OCI-LY3 (cell line): Measurements from ENCODE around the gene ACTL6B.

Experiments
- H2AFZ ChIP-seq: fragments of 200-600, 300-600 bp; shearing (Covaris generic); 2 replicates; pipeline ENCODE4 v1.6.0; 2014; ENCODE audit warnings: antibody characterized with exemption, low read depth, low read length
- H3K27ac ChIP-seq: fragments of 200-600, 300-600 bp; sonication (generic); 2 replicates; pipeline ENCODE4 v1.5.1; 2014; ENCODE audit warnings: mild to moderate bottlenecking, low read length, moderate library complexity, mixed read lengths
- H3K27me3 ChIP-seq: fragments of 200-600, 300-600 bp; sonication (generic); 2 replicates; pipeline ENCODE4 v1.6.1; 2014; ENCODE audit warnings: low read depth, low read length, mixed read lengths
- H3K36me3 ChIP-seq: fragments of 200-600, 300-600 bp; sonication (generic); replicated peaks from 2 replicates; pipeline ENCODE3; 2014; ENCODE audit warnings: low read depth, low read length, mixed read lengths
- H3K4me1 ChIP-seq: fragments of 300-600, 200-600 bp; sonication (generic); 2 replicates; pipeline ENCODE4 v1.6.1; 2014; ENCODE audit warnings: low read length, mixed read lengths
- H3K4me2 ChIP-seq: fragments of 200-600, 300-600 bp; sonication (generic); 2 replicates; pipeline ENCODE4 v1.6.1; 2014; ENCODE audit warnings: low read length, mixed read lengths
- H3K4me3 ChIP-seq: fragments of 300-600, 200-600 bp; sonication (generic); 2 replicates; pipeline ENCODE4 v1.5.1; 2014; ENCODE audit warnings: antibody characterized with exemption, mild to moderate bottlenecking, low read length, moderate library complexity
- H3K79me2 ChIP-seq: fragments of 300-600, 200-600 bp; shearing (Covaris generic); 2 replicates; pipeline ENCODE4 v1.6.1; 2014; ENCODE audit warnings: mild to moderate bottlenecking, low read length, mixed read lengths
- H3K9ac ChIP-seq: fragments of 300-600, 200-600 bp; shearing (Covaris generic); 2 replicates; pipeline ENCODE4 v1.6.0; 2014; ENCODE audit warnings: mild to moderate bottlenecking, low read length, moderate library complexity
- H3K9me3 ChIP-seq: fragments of 200-600, 300-600 bp; shearing (Covaris generic); 2 replicates; pipeline ENCODE4 v1.6.1; 2014; ENCODE audit warnings: low read length, mixed read lengths; ENCODE audit not compliant: insufficient read depth
- H4K20me1 ChIP-seq: fragments of 200-600, 300-600 bp; sonication (generic); 2 replicates; pipeline ENCODE4 v1.6.1; 2016; ENCODE audit warnings: low read length, mixed read lengths; ENCODE audit not compliant: insufficient read depth
- EZH2phosphoT487 ChIP-seq: fragments of 200-600 bp; shearing (Covaris generic); IDR thresholded peaks from 2 replicates; pipeline ENCODE4 v1.6.1; 2018; ENCODE audit warnings: antibody characterized with exemption, mixed run types, low read depth
- TF ChIP-seq, protein P1 (sequence below): fragments of 200-600, 300-600 bp; sonication (generic); IDR thresholded peaks from 2 replicates; pipeline ENCODE4 v1.5.1; 2014; ENCODE audit warnings: antibody characterized with exemption, low read length, low read depth

ACTL6B gene

GRCh38 chr7:100598425-100598824 lies 57.8 kb downstream of the ACTL6B start:
- H3K4me3 ChIP-seq: no peak overlapping the region
- TF ChIP-seq, protein P1, sequence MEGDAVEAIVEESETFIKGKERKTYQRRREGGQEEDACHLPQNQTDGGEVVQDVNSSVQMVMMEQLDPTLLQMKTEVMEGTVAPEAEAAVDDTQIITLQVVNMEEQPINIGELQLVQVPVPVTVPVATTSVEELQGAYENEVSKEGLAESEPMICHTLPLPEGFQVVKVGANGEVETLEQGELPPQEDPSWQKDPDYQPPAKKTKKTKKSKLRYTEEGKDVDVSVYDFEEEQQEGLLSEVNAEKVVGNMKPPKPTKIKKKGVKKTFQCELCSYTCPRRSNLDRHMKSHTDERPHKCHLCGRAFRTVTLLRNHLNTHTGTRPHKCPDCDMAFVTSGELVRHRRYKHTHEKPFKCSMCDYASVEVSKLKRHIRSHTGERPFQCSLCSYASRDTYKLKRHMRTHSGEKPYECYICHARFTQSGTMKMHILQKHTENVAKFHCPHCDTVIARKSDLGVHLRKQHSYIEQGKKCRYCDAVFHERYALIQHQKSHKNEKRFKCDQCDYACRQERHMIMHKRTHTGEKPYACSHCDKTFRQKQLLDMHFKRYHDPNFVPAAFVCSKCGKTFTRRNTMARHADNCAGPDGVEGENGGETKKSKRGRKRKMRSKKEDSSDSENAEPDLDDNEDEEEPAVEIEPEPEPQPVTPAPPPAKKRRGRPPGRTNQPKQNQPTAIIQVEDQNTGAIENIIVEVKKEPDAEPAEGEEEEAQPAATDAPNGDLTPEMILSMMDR: no peak
- no peak for TF ChIP-seq EZH2phosphoT487
- H3K9ac ChIP-seq: no peak overlapping the region
- no peaks in the 10 kb centered on the region for H3K36me3 ChIP-seq
- no peaks in the 10 kb centered on the region for H3K9me3 ChIP-seq
- H3K4me1 ChIP-seq: no peaks in the 10 kb centered on the region
- no peak overlapping the region for H3K4me2 ChIP-seq
- no peak overlapping the region for H2AFZ ChIP-seq
- H4K20me1 ChIP-seq: no peaks in the 10 kb centered on the region
- no peak overlapping the region for H3K27ac ChIP-seq
- no peaks in the 10 kb centered on the region for H3K27me3 ChIP-seq
- no peaks in the 10 kb centered on the region for H3K79me2 ChIP-seq

DNA sequence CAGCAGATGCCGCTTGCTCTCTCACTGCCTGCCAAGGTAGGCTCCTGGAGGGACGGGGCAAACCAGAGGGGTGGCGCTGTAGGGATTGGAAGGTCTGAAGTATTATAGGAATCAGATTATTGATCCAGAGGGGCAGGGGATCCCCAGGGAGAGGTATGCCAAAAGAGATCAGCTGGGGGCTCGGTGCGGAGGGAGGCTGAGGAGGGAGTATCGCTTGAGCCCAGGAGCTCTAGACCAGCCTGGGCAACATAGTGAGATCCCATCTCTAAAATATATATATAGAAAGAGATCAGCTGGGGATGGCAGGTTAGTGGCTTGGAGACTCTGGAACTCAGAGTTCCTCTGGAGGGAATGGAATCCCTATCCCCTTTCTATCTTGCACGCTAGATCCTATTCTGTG lies 61.1 kb downstream of the ACTL6B start:
- Histone ChIP-seq H3K9me3 (no peaks in the 10 kb centered on the region), H3K79me2 (no peaks in the 10 kb centered on the region), H3K9ac (no peak overlapping the region), H3K36me3 (no peaks in the 10 kb centered on the region), H3K27me3 (no peaks in the 10 kb centered on the region), H3K4me3 (no peak overlapping the region), H2AFZ (no peak overlapping the region), H4K20me1 (no peaks in the 10 kb centered on the region), H3K4me2 (no peak overlapping the region), H3K27ac (no peak overlapping the region), H3K4me1 (no peaks in the 10 kb centered on the region)
- TF ChIP-seq EZH2phosphoT487: no peak
- TF ChIP-seq, protein P1: no peak
